Fibroblast of skin of left quadriceps (primary cell): ENCODE data around the gene ADCY2.

ENCODE experiments used
- DNase-seq, 2 experiments: peaks; one replicate each; pipeline ENCODE4 v3.0.0-alpha.2; 2013; ENCODE audit warnings: low read depth in 2 of 2

The ADCY2 gene

GRCh38 chr5:7503564-7503963 lies 107.6 kb downstream of the ADCY2 start:
- no peak for DNase-seq

- DNase-seq: no peak
Observed at GRCh38 chr5:7515284-7515914, 119.5 kb downstream of the ADCY2 start.

GRCh38 chr5:7516253-7516652 lies 120.3 kb downstream of the ADCY2 start:
- DNase-seq: no peak

GRCh38 chr5:7517006-7517405 lies 121.1 kb downstream of the ADCY2 start:
- no peak for DNase-seq

GRCh38 chr5:7518947-7519560 lies 123.1 kb downstream of the ADCY2 start:
- DNase-seq: no peak

GRCh38 chr5:7519564-7519963 lies 123.6 kb downstream of the ADCY2 start:
- DNase-seq: no peak

GRCh38 chr5:7529880-7530279 lies 133.9 kb downstream of the ADCY2 start:
- DNase-seq: no peak

GRCh38 chr5:7533941-7534340 lies 138.0 kb downstream of the ADCY2 start:
- DNase-seq: no peak

GRCh38 chr5:7534505-7534904 lies 138.6 kb downstream of the ADCY2 start:
- DNase-seq: no peak

GRCh38 chr5:7537573-7537972 lies 141.6 kb downstream of the ADCY2 start:
- no peak for DNase-seq

- DNase-seq: no peak
Observed at GRCh38 chr5:7539571-7539970, 143.6 kb downstream of the ADCY2 start.

GRCh38 chr5:7540736-7541485 lies 145.0 kb downstream of the ADCY2 start:
- DNase-seq: no peak

- no peak for DNase-seq
Observed at GRCh38 chr5:7541898-7542297, 146.0 kb downstream of the ADCY2 start.

GRCh38 chr5:7546555-7546954 lies 150.6 kb downstream of the ADCY2 start:
- no peak for DNase-seq

GRCh38 chr5:7548596-7548995 lies 152.7 kb downstream of the ADCY2 start:
- DNase-seq: no peak

- no peak for DNase-seq
Observed at GRCh38 chr5:7565559-7565958, 169.6 kb downstream of the ADCY2 start.

- DNase-seq: no peak
Observed at GRCh38 chr5:7576023-7576715, 180.2 kb downstream of the ADCY2 start.

GRCh38 chr5:7577381-7577780 lies 181.4 kb downstream of the ADCY2 start:
- DNase-seq: no peak

- DNase-seq: no peak
Observed at GRCh38 chr5:7578071-7578470, 182.1 kb downstream of the ADCY2 start.

GRCh38 chr5:7584749-7585148 lies 188.8 kb downstream of the ADCY2 start:
- no peak for DNase-seq

GRCh38 chr5:7585807-7586206 lies 189.9 kb downstream of the ADCY2 start:
- DNase-seq: no peak

GRCh38 chr5:7586480-7586879 lies 190.5 kb downstream of the ADCY2 start:
- DNase-seq: no peak

- no peak for DNase-seq
Observed at GRCh38 chr5:7589800-7590199, 193.9 kb downstream of the ADCY2 start.
